Measurements from ENCODE around the gene LMO7.
"Not testable (repeated sequence)": the region's sequence is repeated elsewhere in the genome, so short reads cannot be mapped to it uniquely, and the experiment has no call there.

Gene LMO7

GRCh38 chr13:75647126-75647784 is 11.1 kb downstream of the LMO7 start:
- in situ Hi-C loops (cut with MboI; ENCODE audit: low sequenced_read_pairs) = no loop called here

GRCh38 chr13:75648446-75648845 is 12.3 kb downstream of the LMO7 start:
- in situ Hi-C loops (cut with MboI; ENCODE audit: low sequenced_read_pairs) = no loop called here

- in situ Hi-C loops (cut with MboI; ENCODE audit: low sequenced_read_pairs) = no loop called here
Measured at GRCh38 chr13:75651013-75651412, 14.9 kb downstream of the LMO7 start.

GRCh38 chr13:75652726-75653125 is 16.6 kb downstream of the LMO7 start:
- in situ Hi-C loops (cut with MboI; ENCODE audit: low sequenced_read_pairs) = no loop called here

- in situ Hi-C loops (cut with MboI; ENCODE audit: low sequenced_read_pairs) = no loop called here
Measured at GRCh38 chr13:75656425-75656989, 20.4 kb downstream of the LMO7 start.

GRCh38 chr13:75657111-75657510 is 21.0 kb downstream of the LMO7 start:
- in situ Hi-C loops (cut with MboI; ENCODE audit: low sequenced_read_pairs) = no loop called here

GRCh38 chr13:75660694-75661093 is 24.6 kb downstream of the LMO7 start:
- in situ Hi-C loops (cut with MboI; ENCODE audit: low sequenced_read_pairs) = no loop called here

GRCh38 chr13:75661443-75661842 is 25.3 kb downstream of the LMO7 start:
- in situ Hi-C loops (cut with MboI; ENCODE audit: low sequenced_read_pairs) = no loop called here

GRCh38 chr13:75666646-75667351 is 30.7 kb downstream of the LMO7 start:
- in situ Hi-C loops (cut with MboI; ENCODE audit: low sequenced_read_pairs) = no loop called here

- in situ Hi-C loops (cut with MboI; ENCODE audit: low sequenced_read_pairs) = no loop called here
Measured at GRCh38 chr13:75669706-75670105, 33.6 kb downstream of the LMO7 start.

- in situ Hi-C loops (cut with MboI; ENCODE audit: low sequenced_read_pairs) = no loop called here
Measured at GRCh38 chr13:75670496-75670895, 34.4 kb downstream of the LMO7 start.

- in situ Hi-C loops (cut with MboI; ENCODE audit: low sequenced_read_pairs) = no loop called here
Measured at GRCh38 chr13:75675421-75675820, 39.3 kb downstream of the LMO7 start.

- in situ Hi-C loops (cut with MboI; ENCODE audit: low sequenced_read_pairs) = no loop called here
Measured at GRCh38 chr13:75679459-75679858, 43.3 kb downstream of the LMO7 start.

- in situ Hi-C loops (cut with MboI; ENCODE audit: low sequenced_read_pairs) = not testable (repeated sequence)
Measured at GRCh38 chr13:75680251-75680650, 44.1 kb downstream of the LMO7 start.

- in situ Hi-C loops (cut with MboI; ENCODE audit: low sequenced_read_pairs) = no loop called here
Measured at GRCh38 chr13:75682326-75682725, 46.2 kb downstream of the LMO7 start.

GRCh38 chr13:75685239-75685697 is 49.1 kb downstream of the LMO7 start:
- in situ Hi-C loops (cut with MboI; ENCODE audit: low sequenced_read_pairs) = no loop called here

- in situ Hi-C loops (cut with MboI; ENCODE audit: low sequenced_read_pairs) = no loop called here
Measured at GRCh38 chr13:75687150-75687763, 51.1 kb downstream of the LMO7 start.

- in situ Hi-C loops (cut with MboI; ENCODE audit: low sequenced_read_pairs) = no loop called here
Measured at GRCh38 chr13:75689686-75690085, 53.6 kb downstream of the LMO7 start.

- in situ Hi-C loops (cut with MboI; ENCODE audit: low sequenced_read_pairs) = no loop called here
Measured at GRCh38 chr13:75690607-75691006, 54.5 kb downstream of the LMO7 start.

- in situ Hi-C loops (cut with MboI; ENCODE audit: low sequenced_read_pairs) = no loop called here
Measured at GRCh38 chr13:75691183-75691582, 55.1 kb downstream of the LMO7 start.

GRCh38 chr13:75693227-75693626 is 57.1 kb downstream of the LMO7 start:
- in situ Hi-C loops (cut with MboI; ENCODE audit: low sequenced_read_pairs) = no loop called here

- in situ Hi-C loops (cut with MboI; ENCODE audit: low sequenced_read_pairs) = no loop called here
Measured at GRCh38 chr13:75694722-75695121, 58.6 kb downstream of the LMO7 start.
